Dermis microvascular lymphatic vessel endothelial cell (primary cell): Measurements from ENCODE around the gene MMRN1. TPM values are rescaled to one million over a fixed set of nuclear protein-coding genes. Genes with fewer than 3 reads are reported as not detected.
A peak's percentile ranks its signal among the peaks of the same experiment; 100 is the strongest.

Experiments used
- DNase-seq, 2 donors: peaks; one replicate each; pipeline versions ENCODE4 v3.0.0 to v3.0.0-alpha.2; 2010; ENCODE audit warnings: low read depth in 2 of 2
- total RNA-seq: library from RNA; depleted of rRNA; stranded (reverse); fragments of >200 nt; gene quantifications from 2 replicates; pipeline ENCODE4 v1.2.1, GENCODE V29; 2014

The MMRN1 gene, protein sequence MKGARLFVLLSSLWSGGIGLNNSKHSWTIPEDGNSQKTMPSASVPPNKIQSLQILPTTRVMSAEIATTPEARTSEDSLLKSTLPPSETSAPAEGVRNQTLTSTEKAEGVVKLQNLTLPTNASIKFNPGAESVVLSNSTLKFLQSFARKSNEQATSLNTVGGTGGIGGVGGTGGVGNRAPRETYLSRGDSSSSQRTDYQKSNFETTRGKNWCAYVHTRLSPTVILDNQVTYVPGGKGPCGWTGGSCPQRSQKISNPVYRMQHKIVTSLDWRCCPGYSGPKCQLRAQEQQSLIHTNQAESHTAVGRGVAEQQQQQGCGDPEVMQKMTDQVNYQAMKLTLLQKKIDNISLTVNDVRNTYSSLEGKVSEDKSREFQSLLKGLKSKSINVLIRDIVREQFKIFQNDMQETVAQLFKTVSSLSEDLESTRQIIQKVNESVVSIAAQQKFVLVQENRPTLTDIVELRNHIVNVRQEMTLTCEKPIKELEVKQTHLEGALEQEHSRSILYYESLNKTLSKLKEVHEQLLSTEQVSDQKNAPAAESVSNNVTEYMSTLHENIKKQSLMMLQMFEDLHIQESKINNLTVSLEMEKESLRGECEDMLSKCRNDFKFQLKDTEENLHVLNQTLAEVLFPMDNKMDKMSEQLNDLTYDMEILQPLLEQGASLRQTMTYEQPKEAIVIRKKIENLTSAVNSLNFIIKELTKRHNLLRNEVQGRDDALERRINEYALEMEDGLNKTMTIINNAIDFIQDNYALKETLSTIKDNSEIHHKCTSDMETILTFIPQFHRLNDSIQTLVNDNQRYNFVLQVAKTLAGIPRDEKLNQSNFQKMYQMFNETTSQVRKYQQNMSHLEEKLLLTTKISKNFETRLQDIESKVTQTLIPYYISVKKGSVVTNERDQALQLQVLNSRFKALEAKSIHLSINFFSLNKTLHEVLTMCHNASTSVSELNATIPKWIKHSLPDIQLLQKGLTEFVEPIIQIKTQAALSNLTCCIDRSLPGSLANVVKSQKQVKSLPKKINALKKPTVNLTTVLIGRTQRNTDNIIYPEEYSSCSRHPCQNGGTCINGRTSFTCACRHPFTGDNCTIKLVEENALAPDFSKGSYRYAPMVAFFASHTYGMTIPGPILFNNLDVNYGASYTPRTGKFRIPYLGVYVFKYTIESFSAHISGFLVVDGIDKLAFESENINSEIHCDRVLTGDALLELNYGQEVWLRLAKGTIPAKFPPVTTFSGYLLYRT
- 1,510 and 3,426 TPM in 2 replicates for total RNA-seq

DNA sequence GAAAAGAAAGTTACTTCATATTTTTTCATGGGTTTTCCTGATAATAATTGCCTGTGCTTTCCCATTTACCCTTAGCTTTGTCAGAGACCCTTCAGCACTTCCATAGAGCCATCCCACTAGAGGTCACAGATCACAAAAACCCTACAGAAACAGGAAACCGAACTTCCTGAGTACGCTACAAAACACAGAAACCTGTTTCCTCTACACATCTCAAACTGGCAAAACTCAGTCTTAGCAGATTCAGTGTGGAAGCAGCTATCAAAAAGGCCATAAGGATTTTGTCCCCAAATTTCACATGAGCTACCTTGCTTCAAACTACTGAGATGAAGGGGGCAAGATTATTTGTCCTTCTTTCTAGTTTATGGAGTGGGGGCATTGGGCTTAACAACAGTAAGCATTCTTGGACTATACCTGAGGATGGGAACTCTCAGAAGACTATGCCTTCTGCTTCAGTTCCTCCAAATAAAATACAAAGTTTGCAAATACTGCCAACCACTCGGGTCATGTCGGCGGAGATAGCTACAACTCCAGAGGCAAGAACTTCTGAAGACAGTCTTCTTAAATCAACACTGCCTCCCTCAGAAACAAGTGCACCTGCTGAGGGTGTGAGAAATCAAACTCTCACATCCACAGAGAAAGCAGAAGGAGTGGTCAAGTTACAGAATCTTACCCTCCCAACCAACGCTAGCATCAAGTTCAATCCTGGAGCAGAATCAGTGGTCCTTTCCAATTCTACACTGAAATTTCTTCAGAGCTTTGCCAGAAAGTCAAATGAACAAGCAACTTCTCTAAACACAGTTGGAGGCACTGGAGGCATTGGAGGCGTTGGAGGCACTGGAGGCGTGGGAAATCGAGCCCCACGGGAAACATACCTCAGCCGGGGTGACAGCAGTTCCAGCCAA lies at the start of gene MMRN1:
Gene MMRN1 (plus strand): TSS at position 206 of the 902 bp plus-strand sequence. CDS start 118 bp downstream, at position 324.
- peak; percentile 94 to 95 for DNase-seq

DNA sequence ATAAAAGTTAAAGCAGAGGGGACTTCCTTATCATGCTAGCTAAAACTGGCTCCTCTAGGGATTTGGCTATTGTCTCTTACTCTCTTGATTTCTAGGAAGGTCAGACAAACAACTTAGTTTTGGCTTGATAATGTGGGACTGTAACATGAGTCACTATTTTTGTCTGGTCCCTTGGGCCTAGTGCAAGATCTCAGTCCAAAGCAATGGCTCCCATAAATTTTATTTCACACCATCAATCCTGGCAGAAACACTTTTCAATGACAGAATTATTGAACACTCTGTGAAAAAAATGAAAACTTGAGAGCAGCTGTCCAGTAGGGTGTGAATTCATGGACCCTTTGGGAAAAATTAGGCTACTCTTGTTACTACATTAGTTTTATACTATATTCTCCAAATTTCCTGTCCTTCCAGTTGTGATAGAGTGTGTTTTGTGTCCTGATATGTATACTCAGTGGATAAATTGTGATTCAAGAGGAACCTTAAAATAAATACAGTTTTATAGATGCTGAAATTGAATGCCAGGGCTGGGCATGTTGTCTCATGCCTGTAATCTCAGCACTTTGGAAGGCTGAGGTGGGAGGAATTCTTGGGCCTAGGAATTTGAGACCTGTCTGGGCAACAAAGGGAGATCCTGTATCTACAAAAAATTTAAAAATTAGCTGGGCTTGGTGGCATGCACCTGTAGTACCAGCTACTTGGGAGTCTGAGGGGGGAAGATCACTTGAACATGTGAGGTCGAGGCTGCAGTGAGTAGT lies 46.9 kb upstream of the MMRN1 start:
- peak in 1 of 2 donors; percentile 38 for DNase-seq

DNA sequence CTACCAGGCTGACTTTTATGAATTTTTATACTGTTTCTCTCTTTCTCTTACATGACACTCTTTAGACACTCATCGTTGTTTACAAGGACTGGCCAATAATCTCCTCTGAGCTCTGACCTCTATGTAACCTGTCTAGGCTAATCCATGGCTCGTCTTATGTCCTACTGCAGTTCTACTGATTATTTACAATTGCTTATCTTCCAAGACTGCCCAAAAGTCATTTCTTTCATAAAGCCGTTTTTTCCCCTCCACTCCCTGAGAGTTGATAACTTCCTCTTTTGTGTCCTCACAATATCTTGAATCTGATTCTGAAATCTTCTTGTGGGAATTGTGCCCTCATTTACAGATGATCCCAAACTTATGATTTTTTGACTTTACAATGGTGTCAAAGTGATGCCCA lies 39.4 kb upstream of the MMRN1 start:
- no peak for DNase-seq

DNA sequence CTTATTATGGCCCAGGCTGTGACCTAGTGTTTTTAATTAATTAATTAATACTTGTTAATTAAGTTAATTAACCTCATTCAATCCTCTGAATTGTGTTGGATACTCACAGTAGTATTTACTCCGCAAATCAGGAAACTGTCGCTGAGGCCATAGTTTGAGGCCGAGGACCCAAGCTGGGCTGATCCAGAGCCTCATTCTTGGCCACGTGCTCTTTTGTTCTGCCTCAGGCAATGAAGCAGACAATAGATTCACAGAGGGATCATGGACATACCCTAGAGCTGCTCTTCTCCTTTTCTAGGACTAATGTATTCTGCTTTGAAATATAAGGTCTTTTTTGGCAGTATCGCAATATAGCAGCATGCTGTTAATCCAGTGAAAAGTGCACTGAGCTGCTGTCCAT lies 33.7 kb upstream of the MMRN1 start:
- DNase-seq: no peak

DNA sequence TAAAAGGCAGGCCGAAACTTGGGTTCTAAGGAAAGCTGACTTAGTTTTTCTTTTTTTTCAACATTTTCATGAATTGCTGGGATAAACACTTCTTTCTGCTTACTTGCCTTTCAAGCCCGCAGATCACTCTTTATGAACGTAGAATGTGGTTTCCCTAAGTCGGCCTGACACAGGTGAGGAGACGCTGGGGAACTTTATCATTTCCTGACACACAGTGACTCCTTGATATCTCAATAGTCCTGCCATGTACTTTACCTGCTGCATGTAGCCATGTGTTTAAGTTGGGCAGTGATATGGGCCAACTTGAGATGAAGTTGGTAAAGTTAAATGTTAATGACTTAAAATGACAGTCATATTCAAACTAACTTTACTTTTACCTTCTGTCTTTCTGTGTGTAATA lies 31.1 kb upstream of the MMRN1 start:
- DNase-seq: no peak

DNA sequence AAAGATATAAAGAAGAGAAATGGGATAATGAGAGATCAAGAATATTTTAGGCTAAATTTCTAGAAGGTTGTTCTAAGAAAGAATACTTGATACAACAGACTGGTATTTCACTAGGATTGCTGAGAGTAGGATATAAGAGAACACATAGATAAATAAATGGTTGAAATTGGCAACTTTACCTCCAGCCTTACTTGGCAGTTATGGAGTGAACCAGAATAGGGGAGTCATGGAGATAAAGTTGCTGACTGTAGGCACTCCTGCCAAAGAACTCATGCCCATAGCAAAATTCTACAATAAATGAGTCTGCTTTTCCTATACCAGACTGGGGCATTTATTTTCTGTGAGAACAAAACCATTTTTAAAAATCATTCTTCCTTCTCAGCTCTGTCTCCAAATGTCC lies 26.4 kb upstream of the MMRN1 start:
- no peak for DNase-seq

DNA sequence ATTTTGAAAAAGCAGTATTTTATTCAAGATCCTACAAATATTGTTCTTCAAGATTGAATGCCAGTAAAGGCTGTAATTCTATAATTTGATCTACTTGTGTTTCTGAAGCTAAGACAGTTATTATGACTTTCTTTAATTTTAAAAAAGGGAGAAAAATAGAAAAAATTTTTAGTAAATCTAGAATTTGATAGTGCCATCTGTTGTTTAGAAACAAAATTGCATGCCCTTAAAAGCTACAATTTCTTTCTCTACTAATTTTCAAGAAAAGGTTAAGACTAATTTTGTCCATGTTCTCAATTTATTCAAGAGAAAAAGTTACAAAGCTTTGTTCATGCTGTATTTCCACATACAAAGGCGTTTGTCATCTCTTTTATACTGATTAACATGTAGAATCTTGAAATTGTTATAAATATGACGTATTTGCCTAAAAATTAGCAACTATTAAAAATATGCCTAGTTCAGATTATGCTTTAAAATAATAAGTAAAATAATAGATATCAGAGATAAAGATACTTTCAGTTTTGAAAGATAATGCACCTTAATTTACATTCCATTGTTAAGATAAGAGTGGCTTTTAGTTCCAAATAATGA lies 25.6 kb upstream of the MMRN1 start:
- peak in 1 of 2 donors; percentile 9 for DNase-seq

DNA sequence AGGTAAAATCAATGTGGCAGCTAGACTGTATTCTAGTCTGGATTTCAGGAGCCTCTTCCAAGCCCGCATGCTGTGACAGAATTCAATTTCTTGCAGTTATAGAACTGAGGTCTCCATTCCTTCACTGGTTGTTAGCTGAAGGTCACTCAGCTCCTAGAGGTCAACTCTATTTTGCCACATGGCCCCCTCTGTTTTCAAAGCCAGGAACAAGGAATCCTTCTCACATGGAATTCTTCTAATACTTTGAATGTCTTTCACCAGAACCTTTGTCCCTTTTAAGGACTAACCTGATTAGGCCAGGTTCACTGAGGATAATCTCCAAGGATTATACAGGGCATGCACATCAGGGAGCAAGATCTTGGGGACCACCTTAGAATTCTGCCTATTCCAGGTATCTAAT lies 23.4 kb upstream of the MMRN1 start:
- no peak for DNase-seq

DNA sequence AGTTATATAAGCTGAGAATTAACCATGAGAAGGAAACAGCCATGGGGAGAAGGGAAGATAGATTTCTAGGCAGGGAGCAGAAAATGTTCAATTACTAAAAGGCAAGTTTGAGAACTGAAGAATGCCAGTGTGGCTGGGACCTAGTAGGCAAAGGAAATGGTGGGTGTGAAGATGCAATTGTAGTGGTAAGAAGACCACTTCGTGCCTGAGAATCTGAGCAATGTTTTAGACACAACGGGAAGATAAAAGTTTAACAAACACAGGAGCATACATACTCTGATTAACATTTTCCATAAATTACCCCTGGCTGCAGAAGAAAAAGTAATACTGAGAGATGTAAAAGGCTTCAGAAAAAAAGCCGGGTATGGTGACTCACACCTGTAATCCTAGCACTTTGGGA lies 18.1 kb upstream of the MMRN1 start:
- no peak for DNase-seq

DNA sequence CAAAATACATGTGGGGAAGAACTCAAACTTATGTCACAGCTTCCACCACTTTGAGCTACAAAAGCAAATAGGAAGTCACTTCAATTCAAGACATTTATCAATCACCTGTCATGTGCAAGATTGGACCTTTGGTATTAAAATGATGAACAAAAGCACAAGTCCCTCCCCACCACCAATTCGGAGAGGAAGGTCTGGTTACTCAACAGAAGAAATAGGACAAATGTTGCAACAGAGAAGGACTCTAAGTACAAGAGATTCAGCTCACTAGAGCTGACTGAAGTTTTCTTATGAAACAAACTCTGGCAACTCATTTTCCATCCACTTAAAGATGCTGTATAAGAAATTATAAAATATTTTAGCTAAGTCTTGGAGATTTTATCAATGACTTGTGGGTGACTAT lies 16.0 kb upstream of the MMRN1 start:
- DNase-seq: no peak

DNA sequence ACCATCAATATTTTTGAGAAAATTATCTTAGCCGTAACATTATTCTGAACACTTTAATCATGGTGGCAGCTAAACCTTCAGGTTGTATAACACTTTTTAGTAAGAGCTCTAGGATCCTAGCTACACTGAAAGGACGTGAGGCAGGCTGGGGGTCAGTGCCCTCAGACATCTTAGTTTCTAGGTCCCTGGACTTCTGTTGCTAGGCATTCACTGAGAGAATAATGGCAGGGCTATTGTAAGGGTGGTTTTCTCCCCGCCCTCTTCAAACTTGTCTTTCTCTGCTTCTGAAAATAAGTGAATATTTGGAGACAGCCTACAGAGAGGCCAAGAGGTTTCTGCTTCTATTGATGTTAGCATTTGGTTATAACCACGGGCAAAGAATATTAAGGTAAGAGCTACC lies 15.4 kb upstream of the MMRN1 start:
- no peak for DNase-seq

DNA sequence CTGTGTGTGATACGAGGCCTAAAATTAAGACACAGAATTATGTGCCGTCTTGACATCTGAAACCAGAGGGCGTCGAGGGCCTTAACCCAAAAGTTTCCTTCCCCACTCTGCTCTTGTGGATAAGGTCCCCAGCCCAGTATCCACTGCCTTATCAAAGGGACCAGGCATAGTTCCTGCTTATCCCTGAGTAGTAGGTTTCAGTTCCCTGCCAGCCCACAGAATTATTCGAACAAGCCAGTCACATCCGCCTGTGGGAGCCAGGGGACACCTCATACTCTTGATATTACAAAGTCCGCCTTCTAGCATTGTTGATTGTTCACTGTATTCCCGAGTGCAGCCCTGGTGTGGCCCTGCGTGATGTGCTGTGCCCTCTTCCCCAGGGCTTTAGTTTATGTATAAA lies 5.4 kb upstream of the MMRN1 start:
- no peak for DNase-seq

DNA sequence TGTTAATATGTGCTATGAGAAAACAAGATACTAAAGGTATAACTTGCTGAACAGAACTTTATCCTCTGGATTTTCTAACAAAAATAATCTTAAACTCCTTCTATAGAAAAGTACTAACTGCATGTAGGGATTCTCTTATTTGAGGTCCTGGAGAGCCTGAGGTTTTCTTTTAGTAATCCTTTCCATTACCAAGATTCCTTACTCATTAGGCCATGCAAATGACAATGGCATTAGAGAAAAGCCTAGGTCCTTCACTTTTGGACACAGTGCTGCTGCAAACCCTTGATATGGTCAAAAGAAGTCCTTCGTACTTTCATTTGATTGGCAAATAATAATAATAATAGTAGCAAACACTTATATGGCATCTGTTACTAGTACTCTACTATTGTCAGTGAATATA lies 3.2 kb downstream of the MMRN1 start:
- peak in 1 of 2 donors; percentile 41 for DNase-seq

DNA sequence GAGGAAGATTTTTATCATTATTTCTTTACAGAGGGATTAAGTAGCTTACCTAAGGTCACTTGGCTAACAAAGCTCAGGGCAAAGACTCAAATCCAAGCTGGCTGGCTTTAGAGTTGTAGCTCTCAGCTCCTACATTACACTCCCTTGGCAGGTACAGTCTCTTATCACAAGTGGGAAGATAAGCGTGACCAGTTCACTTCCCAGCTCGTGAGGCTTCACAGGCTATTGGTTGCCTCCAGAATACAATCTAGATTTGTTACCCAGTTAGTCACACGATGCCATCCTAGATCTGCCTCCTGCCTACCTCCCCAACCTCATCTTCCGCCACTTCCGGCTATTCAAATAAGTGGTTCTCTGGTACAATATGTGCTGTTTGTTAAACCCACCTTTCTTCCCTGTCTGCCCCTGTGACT lies 3.7 kb downstream of the MMRN1 start:
- peak; percentile 74 to 92 for DNase-seq

DNA sequence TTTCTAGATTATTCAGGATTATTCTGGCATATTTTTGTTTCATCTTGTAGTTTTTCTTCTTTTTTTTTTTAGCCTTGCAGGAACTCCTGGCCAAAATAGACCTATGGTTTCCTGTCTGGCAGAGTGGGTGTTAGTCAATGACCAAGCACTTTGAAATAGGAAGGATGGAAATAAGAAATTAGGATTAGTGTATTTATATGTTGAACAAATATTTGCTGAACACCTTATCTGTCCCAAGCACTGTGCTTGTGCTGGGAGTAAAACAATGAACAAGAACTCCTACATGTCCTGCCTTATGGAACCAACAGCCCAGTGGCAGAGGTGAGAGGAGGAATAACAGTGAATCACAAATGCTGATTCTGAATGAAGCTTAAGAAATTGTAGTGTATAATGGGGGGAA lies 4.5 kb downstream of the MMRN1 start:
- peak in 1 of 2 donors; percentile 78 for DNase-seq

DNA sequence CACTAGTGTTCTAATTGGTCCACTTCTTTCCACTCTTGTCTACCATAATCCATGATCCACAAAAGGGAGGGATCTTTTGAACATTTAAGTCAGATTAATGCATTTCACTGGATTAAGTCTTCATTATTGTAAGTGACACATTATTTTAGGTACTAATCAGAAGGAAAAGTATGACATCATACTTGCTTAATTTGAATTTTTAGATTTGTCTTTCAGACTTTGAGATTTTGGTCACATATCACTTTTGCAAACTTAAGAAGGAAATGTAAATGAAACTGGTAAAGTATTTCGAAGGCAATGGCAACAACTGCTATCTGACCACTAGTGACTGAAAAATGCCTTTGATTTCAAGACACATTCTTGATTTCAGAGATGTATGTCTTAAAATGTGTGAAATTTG lies 5.2 kb downstream of the MMRN1 start:
- DNase-seq: no peak

DNA sequence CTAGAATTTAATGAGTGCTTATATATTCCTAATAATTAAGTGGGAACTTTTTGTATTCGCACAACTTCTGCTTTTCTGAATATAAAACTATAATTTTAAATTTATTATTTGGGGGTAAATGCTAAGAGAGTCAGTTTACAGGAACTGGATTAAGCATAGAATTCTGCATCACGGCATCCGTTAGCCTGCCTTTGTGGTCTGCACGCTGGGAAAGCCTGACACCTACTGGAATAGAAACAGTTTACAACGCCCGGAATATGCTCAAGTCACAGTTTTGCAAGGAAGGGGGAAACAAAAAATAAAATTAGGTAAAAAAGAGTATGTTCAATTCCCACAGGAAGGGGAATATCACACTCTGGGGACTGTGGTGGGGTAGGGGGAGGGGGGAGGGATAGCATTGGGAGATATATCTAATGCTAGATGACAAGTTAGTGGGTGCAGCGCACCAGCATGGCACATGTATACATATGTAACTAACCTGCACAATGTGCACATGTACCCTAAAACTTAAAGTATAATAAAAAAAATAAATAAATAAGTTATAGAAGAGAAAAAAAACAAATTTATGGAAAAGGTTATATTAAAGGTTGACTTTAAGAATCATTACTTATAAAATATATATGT lies 7.3 kb downstream of the MMRN1 start:
- DNase-seq: peak; percentile 74 to 83

DNA sequence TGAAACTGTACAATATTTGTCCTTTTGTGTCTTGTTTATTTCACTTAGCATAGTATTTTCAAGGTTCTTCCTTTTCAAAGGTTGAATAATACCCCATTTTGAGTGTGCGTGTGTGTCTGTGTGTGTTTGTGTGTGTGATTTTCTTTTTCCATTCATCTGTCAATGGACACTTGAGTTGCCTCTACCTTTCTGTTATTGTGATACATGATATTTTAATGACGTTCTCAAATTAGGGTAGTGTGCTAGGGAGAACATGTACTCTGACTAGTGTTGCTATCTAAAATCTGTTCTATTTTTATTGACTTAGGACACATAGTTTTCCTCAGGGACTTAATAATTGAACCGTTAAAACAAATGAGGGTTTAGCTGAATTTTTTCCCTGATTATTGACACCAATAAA lies 9.9 kb downstream of the MMRN1 start:
- DNase-seq: no peak

DNA sequence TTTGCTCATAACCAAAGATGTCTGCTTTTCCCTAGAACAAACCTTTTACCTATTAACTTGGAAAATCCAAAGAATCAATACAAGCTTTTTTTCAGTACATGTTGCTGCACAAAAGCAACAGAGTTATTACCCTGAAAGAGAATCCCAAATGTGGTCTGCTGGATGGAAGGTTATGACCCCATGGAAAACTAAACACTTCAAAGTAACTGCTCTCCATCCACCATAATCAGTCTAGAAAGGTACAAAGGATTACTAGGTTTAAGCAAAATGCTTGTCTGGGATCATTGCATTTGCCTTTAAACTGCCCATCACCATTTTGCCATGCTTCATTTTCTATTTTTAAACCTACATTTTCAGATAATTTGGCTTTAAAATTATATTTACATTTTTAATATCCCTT lies 11.7 kb downstream of the MMRN1 start:
- no peak for DNase-seq
